A673 (cell line): ENCODE measurements around the gene CLEC3B. TPM values are rescaled to one million over a fixed set of nuclear protein-coding genes. Genes with fewer than 3 reads are reported as not detected.

Experiments
- BruUV-seq: library from RNA; stranded (reverse); fragments of 400-500 nt; replicated peaks from 2 replicates; lab custom pipeline; 2021; lab: Mats Ljungman, UMichigan
- CTCF ChIA-PET: fragments of 300-600 bp; sonication (Branson Sonifier 250); formaldehyde crosslinking; loops from one replicate; lab custom pipeline; 2022; ENCODE audit warnings: antibody characterized with exemption; lab: Charles Lee
- POLR2A ChIA-PET: fragments of 300-600 bp; sonication (Branson Sonifier 250); formaldehyde crosslinking; loops from one replicate; lab custom pipeline; 2022; ENCODE audit warnings: antibody characterized with exemption; ENCODE audit not compliant: low non-redundant PET; lab: Charles Lee
- DNase-seq: peaks from one replicate; pipeline ENCODE4 v3.0.0-alpha.2; 2015; ENCODE audit warnings: low spot score
- H3K27ac ChIP-seq: fragments of 200-600 bp; sonication (generic); 2 replicates; pipeline ENCODE4 v1.5.1; 2016; ENCODE audit warnings: mixed run types, low read depth, mild to moderate bottlenecking, mixed read lengths, antibody characterized with exemption, low read length; ENCODE audit not compliant: poor library complexity, severe bottlenecking
- H3K27me3 ChIP-seq: fragments of 200-600 bp; sonication (generic); replicated peaks from 2 replicates; pipeline ENCODE4 v1.6.1; 2017; ENCODE audit warnings: mixed run types, low read depth, mild to moderate bottlenecking, mixed read lengths, antibody characterized with exemption, low read length; ENCODE audit not compliant: insufficient read depth, poor library complexity
- H3K36me3 ChIP-seq: fragments of 200-600 bp; sonication (generic); 2 replicates; pipeline ENCODE4 v1.6.1; 2016; ENCODE audit warnings: mixed run types, mild to moderate bottlenecking, mixed read lengths, antibody characterized with exemption, low read length; ENCODE audit not compliant: insufficient read depth, poor library complexity, severe bottlenecking
- H3K4me1 ChIP-seq: fragments of 200-600 bp; sonication (generic); 2 replicates; pipeline ENCODE4 v1.6.1; 2017; ENCODE audit warnings: mixed run types, mild to moderate bottlenecking, mixed read lengths, antibody characterized with exemption, low read length; ENCODE audit not compliant: insufficient read depth, poor library complexity, severe bottlenecking
- H3K4me3 ChIP-seq: fragments of 200-600 bp; sonication (generic); 2 replicates; pipeline ENCODE4 v1.5.1; 2016; ENCODE audit warnings: low read depth, mixed run types, mild to moderate bottlenecking, mixed read lengths, low read length; ENCODE audit not compliant: poor library complexity, severe bottlenecking
- H3K9me3 ChIP-seq: fragments of 200-600 bp; sonication (generic); 2 replicates; pipeline ENCODE4 v1.6.1; 2016; ENCODE audit warnings: mixed run types, low read depth, mild to moderate bottlenecking, mixed read lengths, antibody characterized with exemption, low read length; ENCODE audit not compliant: poor library complexity, severe bottlenecking
- EZH2 ChIP-seq: fragments of 200-600 bp; sonication (generic); IDR thresholded peaks from 2 replicates; pipeline ENCODE4 v1.6.1; 2017; ENCODE audit warnings: borderline replicate concordance, low read depth, mild to moderate bottlenecking, mixed read lengths, antibody characterized with exemption, low read length; ENCODE audit not compliant: poor library complexity, severe bottlenecking
- intact Hi-C: fragments of 100-400 bp; cut with micrococcal nuclease; formaldehyde crosslinking; loops from one replicate; pipeline ENCODE4 v1.10.0; 2022; ENCODE audit not compliant: unreplicated experiment
- total RNA-seq: library from RNA; stranded (reverse); gene quantifications from 2 replicates; pipeline ENCODE4 v1.2.3, GENCODE V29; 2021
- TF ChIP-seq, protein P1 (sequence below): fragments of 300-800, 200-600 bp; sonication (generic); conservative IDR thresholded peaks from 2 replicates; pipeline ENCODE4 v1.5.1; 2017; ENCODE audit warnings: low read depth, mild to moderate bottlenecking, antibody characterized with exemption, low read length, moderate library complexity, mixed read lengths

CLEC3B gene
- total RNA-seq, 1 experiment from 2014 or later, result 1.0 TPM

DNA sequence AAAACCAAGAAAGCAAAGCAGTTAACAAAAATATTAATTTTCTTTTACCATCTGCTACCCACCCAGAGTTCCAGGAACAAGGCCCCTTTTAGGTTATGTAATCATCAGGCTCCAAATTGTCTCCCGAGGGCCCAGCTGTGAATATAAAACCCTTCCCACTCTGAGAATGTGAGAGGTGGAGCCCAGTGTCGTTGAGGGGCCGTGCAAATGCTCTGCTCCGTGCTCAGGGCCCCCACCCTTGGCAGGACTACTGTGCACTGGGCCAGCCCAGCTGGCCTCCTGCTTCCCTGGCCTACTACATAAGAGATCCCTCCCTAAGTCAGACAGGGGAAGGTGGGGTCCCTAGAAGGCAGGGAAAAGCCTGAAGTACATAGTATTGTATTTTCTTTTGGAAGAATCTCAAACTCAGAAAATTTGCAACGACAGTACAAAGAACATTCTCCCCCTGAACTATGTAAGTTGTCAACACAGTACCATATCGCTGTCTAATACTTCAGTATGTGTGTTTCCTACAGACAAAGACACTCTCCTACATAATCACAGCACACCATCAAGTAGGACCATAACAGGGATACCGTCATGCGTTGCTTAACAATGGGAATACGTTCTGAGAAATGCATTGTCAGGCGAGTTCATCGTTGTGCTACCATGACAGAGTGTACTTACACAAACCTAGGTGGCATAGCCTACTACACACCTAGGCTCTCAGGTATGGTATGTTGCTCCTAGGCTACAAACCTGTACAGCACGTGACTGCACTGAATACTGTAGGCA is 4.4 kb upstream of the CLEC3B start:
- intact Hi-C loops, result no loop called here
- Histone ChIP-seq H3K27ac (no peak overlapping the region), H3K4me1 (no peaks in the 10 kb centered on the region), H3K27me3 (no peaks in the 10 kb centered on the region), H3K9me3 (no peaks in the 10 kb centered on the region), H3K36me3 (no peaks in the 10 kb centered on the region), H3K4me3 (no peak overlapping the region)
- BruUV-seq, result no TSS peak
- DNase-seq, result no peak
- TF ChIP-seq, protein P1, sequence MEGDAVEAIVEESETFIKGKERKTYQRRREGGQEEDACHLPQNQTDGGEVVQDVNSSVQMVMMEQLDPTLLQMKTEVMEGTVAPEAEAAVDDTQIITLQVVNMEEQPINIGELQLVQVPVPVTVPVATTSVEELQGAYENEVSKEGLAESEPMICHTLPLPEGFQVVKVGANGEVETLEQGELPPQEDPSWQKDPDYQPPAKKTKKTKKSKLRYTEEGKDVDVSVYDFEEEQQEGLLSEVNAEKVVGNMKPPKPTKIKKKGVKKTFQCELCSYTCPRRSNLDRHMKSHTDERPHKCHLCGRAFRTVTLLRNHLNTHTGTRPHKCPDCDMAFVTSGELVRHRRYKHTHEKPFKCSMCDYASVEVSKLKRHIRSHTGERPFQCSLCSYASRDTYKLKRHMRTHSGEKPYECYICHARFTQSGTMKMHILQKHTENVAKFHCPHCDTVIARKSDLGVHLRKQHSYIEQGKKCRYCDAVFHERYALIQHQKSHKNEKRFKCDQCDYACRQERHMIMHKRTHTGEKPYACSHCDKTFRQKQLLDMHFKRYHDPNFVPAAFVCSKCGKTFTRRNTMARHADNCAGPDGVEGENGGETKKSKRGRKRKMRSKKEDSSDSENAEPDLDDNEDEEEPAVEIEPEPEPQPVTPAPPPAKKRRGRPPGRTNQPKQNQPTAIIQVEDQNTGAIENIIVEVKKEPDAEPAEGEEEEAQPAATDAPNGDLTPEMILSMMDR, result no peak
- no peak for TF ChIP-seq EZH2
- ChIA-PET POLR2A (no interaction called here), CTCF (no interaction called here)

DNA sequence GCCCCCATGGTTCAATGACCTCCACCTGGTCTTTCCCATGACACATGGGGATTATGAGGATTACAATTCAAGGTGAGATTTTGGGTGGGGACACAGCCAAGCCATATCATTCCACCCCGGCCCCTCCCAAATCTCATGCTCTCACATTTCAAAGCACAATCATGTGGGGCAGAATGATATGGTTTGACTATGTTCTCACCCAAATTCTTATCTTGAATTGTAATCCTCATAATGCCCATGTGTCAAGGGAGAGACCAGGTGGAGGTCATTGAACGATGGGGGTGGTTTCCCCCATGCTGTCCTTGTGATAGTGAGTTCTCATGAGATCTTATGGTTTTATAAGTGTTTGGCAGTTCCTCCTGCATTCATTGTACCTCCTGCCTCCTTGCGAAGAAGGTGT is 2.4 kb upstream of the CLEC3B start:
- no peaks in the 10 kb centered on the region for H3K4me1 ChIP-seq
- DNase-seq, result no peak
- intact Hi-C loops, result no loop called here
- no peak overlapping the region for H3K27ac ChIP-seq
- CTCF ChIA-PET, result no interaction called here
- no peaks in the 10 kb centered on the region for H3K36me3 ChIP-seq
- H3K4me3 ChIP-seq, result no peak overlapping the region
- no peaks in the 10 kb centered on the region for H3K27me3 ChIP-seq
- BruUV-seq, result no TSS peak
- TF ChIP-seq EZH2, result no peak
- TF ChIP-seq, protein P1, result no peak
- no peaks in the 10 kb centered on the region for H3K9me3 ChIP-seq
- POLR2A ChIA-PET, result no interaction called here

DNA sequence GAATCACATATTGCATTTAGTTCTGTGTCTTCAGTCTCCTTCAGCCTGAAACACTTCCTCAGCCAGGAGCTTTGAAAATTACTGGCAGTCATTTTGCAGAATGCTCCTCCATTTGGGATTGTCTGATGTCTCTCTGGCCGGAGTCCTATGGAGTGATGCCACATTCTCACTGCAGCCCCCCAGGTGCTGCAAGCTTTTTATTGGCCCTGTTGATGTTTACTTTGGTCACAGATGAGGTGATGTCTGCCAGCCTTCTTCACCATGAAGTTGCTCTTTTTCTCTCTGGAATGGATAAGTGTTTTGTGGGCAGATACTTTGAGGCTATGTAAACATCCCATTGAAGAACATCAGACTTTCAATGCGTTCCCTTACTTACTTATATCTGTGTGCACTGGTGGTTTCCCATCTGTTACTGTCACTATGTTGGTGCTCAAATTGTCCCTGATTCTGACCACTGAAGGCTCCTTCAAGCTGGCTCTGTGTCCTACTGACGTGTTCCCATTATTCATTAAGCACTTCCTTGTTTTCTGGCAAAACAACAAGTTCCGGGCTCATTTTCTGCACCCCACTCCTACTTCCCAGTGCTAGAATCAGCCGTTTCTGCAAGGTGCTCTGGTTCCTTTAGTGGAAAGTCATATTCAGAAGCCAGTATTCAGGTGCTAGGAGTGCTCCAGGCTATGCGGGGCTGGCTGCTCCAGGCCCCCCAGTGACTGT is 1.4 kb upstream of the CLEC3B start:
- intact Hi-C loops, result no loop called here
- no TSS peak for BruUV-seq

More for the DNA sequence above, 1.4 kb upstream of the CLEC3B start:
- H3K27ac ChIP-seq, result no peak overlapping the region
- H3K27me3 ChIP-seq, result no peaks in the 10 kb centered on the region
- H3K9me3 ChIP-seq, result no peaks in the 10 kb centered on the region
- DNase-seq, result no peak
- ChIA-PET POLR2A (no interaction called here), CTCF (no interaction called here)
- H3K4me3 ChIP-seq, result no peak overlapping the region
- no peaks in the 10 kb centered on the region for H3K4me1 ChIP-seq
- no peaks in the 10 kb centered on the region for H3K36me3 ChIP-seq
- no peak for TF ChIP-seq EZH2
- TF ChIP-seq, protein P1, result no peak
